Osteoblast (primary cell): Measurements from ENCODE around the gene LNPEP. TPM values are rescaled to one million over a fixed set of nuclear protein-coding genes. Genes with fewer than 3 reads are reported as not detected.

ENCODE experiments used
- DNase-seq: peaks from one replicate; pipeline ENCODE4 v3.0.0; 2011; ENCODE audit warnings: low spot score, mixed read lengths; ENCODE audit not compliant: insufficient read length; ENCODE audit errors: missing footprints
- H2AFZ ChIP-seq: 2 replicates; pipeline ENCODE4 v1.6.0; 2011; ENCODE audit warnings: mild to moderate bottlenecking, low read length
- H3K27ac ChIP-seq: 2 replicates; pipeline ENCODE4 v1.5.1; 2011; ENCODE audit warnings: mild to moderate bottlenecking, low read depth, low read length, moderate library complexity
- H3K27me3 ChIP-seq: 2 replicates; pipeline ENCODE4 v1.6.0; 2012; ENCODE audit warnings: mild to moderate bottlenecking, control low read depth, inconsistent platforms, low read length, moderate library complexity; ENCODE audit not compliant: insufficient read depth
- H3K36me3 ChIP-seq: 2 replicates; pipeline ENCODE4 v1.5.1; 2011; ENCODE audit warnings: mild to moderate bottlenecking, low read length, control low read depth, moderate library complexity; ENCODE audit not compliant: insufficient read depth
- H3K4me1 ChIP-seq: 2 replicates; pipeline ENCODE4 v1.5.1; 2011; ENCODE audit warnings: mild to moderate bottlenecking, low read length, control low read depth, moderate library complexity; ENCODE audit not compliant: insufficient read depth
- H3K4me2 ChIP-seq: 2 replicates; pipeline ENCODE4 v1.6.0; 2011; ENCODE audit warnings: mild to moderate bottlenecking, low read length; ENCODE audit not compliant: insufficient read depth
- H3K4me3 ChIP-seq: fragments of 200-600 bp; sonication (generic); 3 replicates; pipeline ENCODE4 v1.5.1; 2012; ENCODE audit warnings: mild to moderate bottlenecking, low read length, inconsistent platforms; ENCODE audit not compliant: insufficient read depth
- H3K79me2 ChIP-seq: 2 replicates; pipeline ENCODE4 v1.6.0; 2012; ENCODE audit warnings: mild to moderate bottlenecking, low read length, control low read depth, inconsistent platforms; ENCODE audit not compliant: insufficient read depth
- H3K9me3 ChIP-seq: 2 replicates; pipeline ENCODE4 v1.5.1; 2011; ENCODE audit warnings: low read depth, low read length, control low read depth
- H4K20me1 ChIP-seq: 2 replicates; pipeline ENCODE4 v1.6.0; 2012; ENCODE audit warnings: mild to moderate bottlenecking, low read length, control low read depth; ENCODE audit not compliant: insufficient read depth
- total RNA-seq: library from RNA; depleted of rRNA; stranded (reverse); fragments of >200 nt; gene quantifications from 2 replicates; pipeline ENCODE4 v1.2.3, GENCODE V29; 2012
- TF ChIP-seq, protein P1 (sequence below): IDR thresholded peaks from 2 replicates; pipeline ENCODE4 v1.5.1; 2011; ENCODE audit warnings: mild to moderate bottlenecking, low read depth, low read length, moderate library complexity; ENCODE audit errors: extremely low read depth

Gene LNPEP
- total RNA-seq, 1 donor = 44.9 TPM

GRCh38 chr5:96977228-96977627 lies 41.3 kb downstream of the LNPEP start:
- Histone ChIP-seq H2AFZ (no peak overlapping the region), H3K4me3 (no peak overlapping the region), H3K4me2 (no peak overlapping the region), H3K4me1 (peaks cover 9% of the 10 kb centered on the region), H3K79me2 (peaks cover 68% of the 10 kb centered on the region), H3K27me3 (no peaks in the 10 kb centered on the region), H4K20me1 (peaks cover 19% of the 10 kb centered on the region), H3K9me3 (no peaks in the 10 kb centered on the region), H3K27ac (no peak overlapping the region), H3K36me3 (peaks cover 9% of the 10 kb centered on the region)
- TF ChIP-seq, protein P1, sequence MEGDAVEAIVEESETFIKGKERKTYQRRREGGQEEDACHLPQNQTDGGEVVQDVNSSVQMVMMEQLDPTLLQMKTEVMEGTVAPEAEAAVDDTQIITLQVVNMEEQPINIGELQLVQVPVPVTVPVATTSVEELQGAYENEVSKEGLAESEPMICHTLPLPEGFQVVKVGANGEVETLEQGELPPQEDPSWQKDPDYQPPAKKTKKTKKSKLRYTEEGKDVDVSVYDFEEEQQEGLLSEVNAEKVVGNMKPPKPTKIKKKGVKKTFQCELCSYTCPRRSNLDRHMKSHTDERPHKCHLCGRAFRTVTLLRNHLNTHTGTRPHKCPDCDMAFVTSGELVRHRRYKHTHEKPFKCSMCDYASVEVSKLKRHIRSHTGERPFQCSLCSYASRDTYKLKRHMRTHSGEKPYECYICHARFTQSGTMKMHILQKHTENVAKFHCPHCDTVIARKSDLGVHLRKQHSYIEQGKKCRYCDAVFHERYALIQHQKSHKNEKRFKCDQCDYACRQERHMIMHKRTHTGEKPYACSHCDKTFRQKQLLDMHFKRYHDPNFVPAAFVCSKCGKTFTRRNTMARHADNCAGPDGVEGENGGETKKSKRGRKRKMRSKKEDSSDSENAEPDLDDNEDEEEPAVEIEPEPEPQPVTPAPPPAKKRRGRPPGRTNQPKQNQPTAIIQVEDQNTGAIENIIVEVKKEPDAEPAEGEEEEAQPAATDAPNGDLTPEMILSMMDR = no peak
- no peak for DNase-seq

DNA sequence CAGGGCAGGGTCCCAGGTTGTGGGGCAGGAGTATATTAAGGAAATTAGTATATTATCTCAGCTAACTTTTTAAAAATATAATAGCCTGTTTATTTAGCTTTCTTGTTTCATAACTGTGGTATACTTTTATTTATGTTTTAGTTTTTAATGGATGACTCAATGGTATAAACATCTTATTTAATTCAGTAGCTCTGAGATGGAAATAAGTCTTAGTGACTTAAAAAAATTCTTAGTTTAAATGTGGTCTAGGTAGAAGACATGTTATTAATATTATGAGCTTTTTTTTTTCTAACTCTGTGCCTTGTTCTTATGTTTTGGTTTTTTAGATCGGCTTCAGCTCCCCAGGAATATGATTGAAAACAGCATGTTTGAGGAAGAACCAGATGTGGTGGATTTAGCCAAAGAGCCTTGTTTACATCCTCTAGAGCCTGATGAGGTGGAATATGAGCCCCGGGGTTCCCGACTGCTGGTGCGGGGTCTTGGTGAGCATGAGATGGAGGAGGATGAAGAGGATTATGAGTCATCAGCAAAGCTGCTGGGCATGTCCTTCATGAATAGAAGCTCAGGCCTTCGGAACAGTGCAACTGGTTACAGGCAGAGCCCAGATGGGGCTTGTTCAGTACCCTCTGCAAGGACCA lies 43.1 kb downstream of the LNPEP start:
- TF ChIP-seq, protein P1 = no peak
- Histone ChIP-seq H3K27me3 (no peaks in the 10 kb centered on the region), H4K20me1 (peaks cover 12% of the 10 kb centered on the region), H3K79me2 (peaks cover 58% of the 10 kb centered on the region), H3K4me1 (peaks cover 9% of the 10 kb centered on the region), H3K4me2 (no peak overlapping the region), H3K4me3 (no peak overlapping the region), H2AFZ (no peak overlapping the region), H3K9me3 (no peaks in the 10 kb centered on the region), H3K36me3 (peaks cover 9% of the 10 kb centered on the region), H3K27ac (no peak overlapping the region)
- no peak for DNase-seq

- Histone ChIP-seq H2AFZ (no peak overlapping the region), H3K9me3 (no peaks in the 10 kb centered on the region), H3K36me3 (peaks cover 18% of the 10 kb centered on the region), H4K20me1 (peaks cover 3% of the 10 kb centered on the region), H3K4me3 (no peak overlapping the region), H3K79me2 (peaks cover 20% of the 10 kb centered on the region), H3K27ac (no peak overlapping the region), H3K27me3 (no peaks in the 10 kb centered on the region), H3K4me2 (no peak overlapping the region), H3K4me1 (no peaks in the 10 kb centered on the region)
- TF ChIP-seq, protein P1 = no peak
- DNase-seq = no peak
Observed at GRCh38 chr5:96984506-96985192, 48.8 kb downstream of the LNPEP start.

GRCh38 chr5:96986450-96986849 lies 50.6 kb downstream of the LNPEP start:
- Histone ChIP-seq H3K4me2 (no peak overlapping the region), H3K27ac (no peak overlapping the region), H3K9me3 (no peaks in the 10 kb centered on the region), H3K79me2 (peaks cover 14% of the 10 kb centered on the region), H2AFZ (no peak overlapping the region), H3K27me3 (no peaks in the 10 kb centered on the region), H4K20me1 (peaks cover 3% of the 10 kb centered on the region), H3K4me1 (no peaks in the 10 kb centered on the region), H3K4me3 (no peak overlapping the region), H3K36me3 (peaks cover 18% of the 10 kb centered on the region)
- no peak for DNase-seq
- TF ChIP-seq, protein P1 = no peak
